Left renal cortex interstitium (tissue), 4 donors: ENCODE measurements around the gene ARHGEF6. TPM values are rescaled to one million over a fixed set of nuclear protein-coding genes. Genes with fewer than 3 reads are reported as not detected.

Experiments
- DNase-seq, 4 donors: peaks; one replicate each; pipeline ENCODE4 v3.0.0-alpha.2; 2013; ENCODE audit warnings: low read depth in 4 of 4, low spot score in 2 of 4, missing footprints in 1 of 4
- polyA plus RNA-seq, 4 donors: library from polyadenylated mRNA; unstranded; fragments of 120-200 nt; gene quantifications; one replicate each; pipeline ENCODE4 v1.2.1, GENCODE V29; 2013; ENCODE audit not compliant: insufficient read length in 4 of 4

Gene ARHGEF6
- polyA plus RNA-seq, 4 donors = 11.5 to 15.8 (median 13.0) TPM

DNA sequence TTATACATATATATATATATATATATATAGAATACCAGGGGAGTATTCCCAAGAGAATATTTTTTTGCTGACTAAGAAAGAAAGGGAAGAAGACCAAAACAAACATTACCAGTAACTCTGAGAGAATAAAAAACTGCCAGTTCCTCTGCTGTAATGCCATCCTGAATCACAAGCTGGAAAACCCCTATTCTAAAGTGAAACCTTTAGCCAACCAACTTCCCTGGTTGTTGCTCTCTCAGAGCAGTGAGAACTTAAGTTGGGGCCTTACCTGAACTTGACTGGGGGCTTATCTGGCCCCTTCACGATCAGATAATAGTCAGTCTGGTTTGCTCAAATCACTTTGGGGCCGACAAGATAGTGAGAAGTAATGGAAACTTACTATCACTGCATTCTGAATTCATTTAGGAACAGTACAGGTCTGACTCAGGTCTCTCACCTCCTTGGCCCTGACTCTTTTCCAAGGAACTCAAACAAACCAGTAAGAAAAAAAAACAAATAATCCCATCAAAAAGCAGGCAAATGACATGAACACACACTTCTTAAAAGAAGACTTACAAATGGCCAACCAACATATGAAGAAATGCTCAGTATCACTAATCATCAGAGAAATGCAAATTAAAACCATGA is 70.3 kb downstream of the ARHGEF6 start:
- no peak for DNase-seq

GRCh38 chrX:136708348-136708747 is 72.4 kb downstream of the ARHGEF6 start:
- no peak for DNase-seq

DNA sequence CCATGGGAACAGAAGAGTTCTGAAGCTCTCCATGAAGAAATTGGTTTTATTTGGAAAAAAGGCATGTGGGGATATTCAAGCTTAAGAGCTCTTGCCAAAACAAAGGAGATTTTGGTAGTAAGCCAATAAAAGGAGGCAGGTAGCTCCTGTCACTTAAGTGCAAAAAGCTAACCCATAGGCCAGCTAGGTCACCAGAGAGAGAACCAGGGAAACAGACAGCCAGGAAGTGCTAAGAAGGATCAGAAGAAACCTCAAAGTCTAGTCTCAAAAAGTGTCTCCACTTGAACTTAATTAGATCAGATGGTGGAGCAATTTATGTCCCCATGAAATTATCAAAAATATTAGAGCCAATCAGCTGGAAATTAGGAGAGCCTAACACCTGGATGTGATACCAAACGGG is 83.6 kb downstream of the ARHGEF6 start:
- no peak for DNase-seq

DNA sequence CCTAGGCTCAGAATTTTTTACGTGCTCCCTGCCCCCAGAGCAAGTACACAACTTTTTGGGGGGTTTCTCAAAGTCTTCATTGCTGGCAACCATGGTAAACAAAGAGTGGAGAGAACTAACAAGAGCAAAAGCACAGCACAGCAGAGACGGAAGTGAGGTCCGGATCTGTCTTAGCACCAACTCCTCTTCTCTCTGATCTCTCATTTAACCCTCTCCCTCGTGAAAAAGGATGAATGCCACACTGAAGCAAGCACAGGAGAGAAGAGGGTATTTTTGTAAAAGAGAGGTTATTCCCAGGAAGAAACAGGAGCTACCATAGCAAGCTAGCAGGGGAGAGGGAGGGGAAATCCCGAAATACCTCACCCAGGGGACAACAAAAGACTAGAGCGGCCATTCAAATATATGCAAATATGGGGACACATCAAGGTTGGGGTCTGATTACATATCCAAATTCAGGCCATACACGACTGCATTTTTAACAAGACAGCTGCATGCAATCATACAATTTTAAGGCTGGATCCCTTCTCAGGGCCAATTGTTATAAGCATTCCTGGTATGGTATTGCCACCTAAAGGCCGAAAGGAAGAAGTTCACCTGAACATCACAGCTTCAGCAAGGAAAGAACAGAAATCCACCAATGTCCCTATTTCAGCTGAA is 86.2 kb downstream of the ARHGEF6 start:
- peak in 2 of 4 donors; percentile 13 to 28 for DNase-seq

GRCh38 chrX:136692271-136692670 is 88.5 kb downstream of the ARHGEF6 start:
- DNase-seq = no peak

GRCh38 chrX:136691028-136691809 is 89.5 kb downstream of the ARHGEF6 start:
- DNase-seq = no peak

- DNase-seq = no peak
Measured at GRCh38 chrX:136689436-136689835, 91.3 kb downstream of the ARHGEF6 start.

- no peak for DNase-seq
Measured at GRCh38 chrX:136687457-136687856, 93.3 kb downstream of the ARHGEF6 start.

- DNase-seq = no peak
Measured at GRCh38 chrX:136684120-136684519, 96.6 kb downstream of the ARHGEF6 start.

DNA sequence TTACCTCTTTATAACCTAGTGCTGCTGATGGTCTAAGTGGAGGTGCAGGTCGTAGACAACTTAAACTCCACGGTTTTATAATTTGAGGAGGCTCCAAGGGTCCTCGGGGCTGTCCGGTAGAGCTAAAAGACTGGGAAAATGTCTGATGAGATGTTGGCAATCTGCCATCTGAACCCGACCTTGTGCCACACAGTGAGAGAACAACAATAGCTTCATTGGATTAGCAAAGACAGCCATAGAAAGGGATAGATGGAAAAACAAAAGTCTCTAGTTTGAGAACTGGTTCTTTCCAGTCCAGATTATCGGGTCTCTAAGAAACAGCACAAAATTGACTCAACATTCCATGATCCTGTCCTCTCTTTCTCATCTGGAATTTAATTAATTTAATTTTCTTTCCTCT is 101.2 kb downstream of the ARHGEF6 start:
- DNase-seq = no peak

GRCh38 chrX:136674270-136674985 is 106.3 kb downstream of the ARHGEF6 start:
- DNase-seq = no peak

DNA sequence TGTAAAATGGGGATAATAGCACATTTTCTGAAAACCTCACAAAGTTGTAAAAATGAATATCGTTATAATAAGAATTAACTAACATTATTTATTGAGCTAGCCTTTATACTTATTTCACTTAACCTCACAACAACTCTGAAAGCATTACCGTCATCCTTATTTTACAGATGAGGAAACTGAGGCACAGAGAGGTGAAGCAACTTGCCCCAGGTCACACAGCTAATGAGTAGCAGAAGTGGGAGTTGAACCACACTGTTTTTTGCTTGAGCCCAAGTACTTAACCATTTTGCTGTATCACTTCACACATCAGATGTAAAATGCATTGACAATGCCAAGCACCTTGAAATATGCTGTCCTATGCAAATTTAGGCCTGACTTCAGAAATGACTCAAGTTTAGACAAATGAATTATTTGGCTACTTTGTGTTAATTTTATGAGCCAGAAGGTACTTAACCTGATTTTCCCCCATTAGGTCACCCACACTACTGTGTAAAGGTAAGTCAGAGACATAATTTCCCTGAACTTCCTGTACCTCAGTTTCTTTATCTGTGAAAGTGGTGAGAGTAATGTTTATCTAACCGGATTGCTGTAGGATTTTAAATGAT is 109.6 kb downstream of the ARHGEF6 start:
- DNase-seq = no peak

DNA sequence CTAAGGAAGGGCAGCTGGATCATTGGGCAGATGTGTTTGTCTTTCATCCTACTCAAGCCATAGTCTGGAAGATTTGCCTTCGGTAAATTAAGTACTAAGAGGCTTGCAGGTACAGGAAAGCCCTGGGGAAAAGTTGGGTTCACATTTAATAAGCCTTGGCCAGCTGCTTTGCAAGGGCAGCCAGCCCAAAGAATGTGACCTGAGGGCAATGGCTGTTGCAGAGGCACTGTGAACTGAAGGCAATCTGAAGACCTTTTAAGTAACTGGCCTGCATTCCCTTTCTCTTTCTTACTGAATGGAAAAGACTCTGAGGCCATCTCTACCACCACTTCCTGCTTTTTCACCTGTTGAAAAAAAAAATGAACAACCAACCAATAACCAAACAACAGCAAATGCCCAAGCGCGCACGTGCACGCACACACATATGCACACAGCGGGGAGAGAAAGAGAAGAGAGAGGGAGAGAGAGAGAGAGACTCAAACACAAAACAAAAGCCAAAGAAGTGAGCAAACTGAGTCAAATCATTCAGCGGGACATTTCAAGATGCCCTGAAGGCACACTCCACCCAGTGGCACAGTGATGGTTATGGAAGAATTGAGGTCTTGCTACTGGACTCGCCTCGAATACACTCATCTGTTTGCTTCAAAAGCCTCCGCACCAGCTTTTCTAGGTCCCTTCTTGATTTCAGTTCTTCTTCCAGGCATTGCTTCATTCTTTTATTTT is 113.1 kb downstream of the ARHGEF6 start:
- no peak for DNase-seq

- DNase-seq = no peak
Measured at GRCh38 chrX:136666088-136666487, 114.6 kb downstream of the ARHGEF6 start.

DNA sequence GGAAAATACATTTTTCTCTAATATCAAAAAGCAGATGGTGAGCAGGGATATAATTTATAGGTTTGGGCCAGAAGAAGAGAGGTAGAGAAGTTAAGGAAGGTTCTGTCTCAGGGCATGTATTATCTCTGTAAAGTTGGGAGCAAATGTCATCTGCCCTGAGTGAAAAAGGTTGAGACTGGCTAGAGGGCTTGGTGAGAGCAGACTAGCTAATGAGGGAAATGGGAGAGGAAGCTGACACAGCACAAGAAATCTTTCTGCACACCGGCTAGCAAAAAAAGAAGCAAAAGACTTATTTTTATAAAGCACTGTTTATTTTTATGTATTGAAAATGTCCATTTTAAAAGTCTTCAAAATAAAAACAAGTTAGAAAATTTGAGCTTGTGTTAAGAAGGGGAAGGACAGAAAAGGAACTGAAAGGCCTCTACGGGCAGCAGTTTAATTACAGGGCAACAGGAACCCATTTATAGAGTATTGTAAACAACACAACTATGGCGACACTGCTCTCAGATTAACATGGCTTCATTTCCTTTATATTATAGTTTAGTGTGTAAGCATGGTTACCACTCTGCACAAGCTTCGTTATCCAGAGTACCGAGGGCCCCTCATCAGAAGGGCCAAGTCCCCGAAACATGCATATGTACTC is 115.4 kb downstream of the ARHGEF6 start:
- no peak for DNase-seq

GRCh38 chrX:136662976-136663375 is 117.8 kb downstream of the ARHGEF6 start:
- DNase-seq = no peak

GRCh38 chrX:136662104-136662503 is 118.6 kb downstream of the ARHGEF6 start:
- DNase-seq = no peak

GRCh38 chrX:136660896-136661295 is 119.8 kb downstream of the ARHGEF6 start:
- no peak for DNase-seq

DNA sequence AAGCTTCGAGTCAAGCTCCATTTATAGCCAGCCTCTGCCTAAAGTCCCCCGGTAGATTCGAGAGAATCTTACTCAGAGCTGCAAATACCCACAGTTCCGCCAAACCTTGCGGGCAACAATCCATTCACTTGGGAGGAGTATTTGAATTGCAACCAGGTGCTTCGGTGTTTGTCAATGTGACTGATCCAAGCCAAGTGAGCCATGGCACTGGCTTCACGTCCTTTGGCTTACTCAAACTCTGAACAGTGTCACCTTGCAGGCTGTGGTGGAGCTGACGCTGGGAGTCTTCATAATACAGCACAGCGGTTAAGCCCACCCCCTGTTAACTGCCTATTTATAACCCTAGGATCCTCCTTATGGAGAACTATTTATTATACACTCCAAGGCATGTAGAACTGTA is 121.6 kb downstream of the ARHGEF6 start:
- DNase-seq = no peak

DNA sequence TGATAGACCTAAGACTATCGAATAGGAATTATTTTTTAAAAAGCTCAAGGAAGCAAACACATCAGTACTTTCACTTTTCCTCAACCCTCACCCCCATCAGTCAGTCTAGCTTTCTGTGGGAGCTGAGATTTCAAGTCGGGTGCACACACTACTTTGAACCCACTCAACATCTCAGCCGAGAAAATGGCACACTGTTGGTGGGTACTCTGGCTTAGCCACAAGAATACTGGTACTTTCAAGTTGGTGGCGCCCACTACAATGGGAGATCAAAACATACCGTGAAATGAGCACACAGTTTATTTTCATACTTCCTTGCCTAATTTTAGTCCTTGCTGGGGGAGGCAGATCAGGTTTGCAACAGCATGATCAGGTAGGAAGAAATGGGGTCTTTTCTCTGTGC is 122.6 kb downstream of the ARHGEF6 start:
- no peak for DNase-seq
